BE2C (cell line): ENCODE results near the gene TBCEL.
A peak's percentile ranks its signal among the peaks of the same experiment; 100 is the strongest.

ENCODE experiments used
- DNase-seq: peaks from one replicate; pipeline ENCODE4 v3.0.0-alpha.2; 2020
- H3K27me3 ChIP-seq: fragments of 250-450 bp; sonication (Bioruptor Pico); 2 replicates; pipeline ENCODE4 v1.5.1; 2020; ENCODE audit warnings: mild to moderate bottlenecking
- H3K36me3 ChIP-seq: fragments of 250-450 bp; sonication (Bioruptor Pico); 2 replicates; pipeline ENCODE4 v1.5.1; 2020; ENCODE audit warnings: mild to moderate bottlenecking
- H3K4me1 ChIP-seq: fragments of 250-450 bp; sonication (Bioruptor Pico); 2 replicates; pipeline ENCODE4 v1.5.1; 2020
- H3K4me3 ChIP-seq: 2 replicates; pipeline ENCODE4 v1.5.1; 2011; ENCODE audit warnings: low read depth, low read length
- H3K9me3 ChIP-seq: fragments of 250-450 bp; sonication (Bioruptor Pico); 2 replicates; pipeline ENCODE4 v1.5.1; 2020
- TF ChIP-seq, protein P1 (sequence below): IDR thresholded peaks from 2 replicates; pipeline ENCODE4 v1.5.1; 2012; ENCODE audit warnings: mild to moderate bottlenecking, low read depth, low read length

The TBCEL gene

DNA sequence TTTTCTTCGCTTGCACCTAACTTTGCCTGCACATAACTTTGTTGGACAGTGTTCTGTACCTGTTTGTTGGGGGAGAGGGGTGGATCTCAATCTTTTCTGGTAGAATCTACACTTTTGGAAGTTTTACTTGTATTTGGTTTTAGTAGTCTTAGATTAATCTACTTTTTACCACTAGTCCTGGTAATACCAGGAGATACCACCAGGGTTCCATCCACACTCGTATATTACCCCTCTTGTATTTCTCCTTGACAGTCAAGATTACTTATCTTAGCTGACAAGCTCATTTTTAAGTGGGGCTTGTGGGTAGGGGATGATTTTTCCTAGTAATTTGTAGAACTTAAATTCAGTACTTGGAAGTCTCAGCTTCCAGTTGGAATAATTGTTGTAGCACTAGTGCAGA lies 39.8 kb downstream of the TBCEL start:
- Histone ChIP-seq H3K36me3 (peaks cover 22% of the 10 kb centered on the region), H3K9me3 (no peaks in the 10 kb centered on the region), H3K27me3 (no peaks in the 10 kb centered on the region), H3K4me3 (no peak overlapping the region), H3K4me1 (no peaks in the 10 kb centered on the region)
- DNase-seq = peak; percentile 10
- TF ChIP-seq, protein P1, sequence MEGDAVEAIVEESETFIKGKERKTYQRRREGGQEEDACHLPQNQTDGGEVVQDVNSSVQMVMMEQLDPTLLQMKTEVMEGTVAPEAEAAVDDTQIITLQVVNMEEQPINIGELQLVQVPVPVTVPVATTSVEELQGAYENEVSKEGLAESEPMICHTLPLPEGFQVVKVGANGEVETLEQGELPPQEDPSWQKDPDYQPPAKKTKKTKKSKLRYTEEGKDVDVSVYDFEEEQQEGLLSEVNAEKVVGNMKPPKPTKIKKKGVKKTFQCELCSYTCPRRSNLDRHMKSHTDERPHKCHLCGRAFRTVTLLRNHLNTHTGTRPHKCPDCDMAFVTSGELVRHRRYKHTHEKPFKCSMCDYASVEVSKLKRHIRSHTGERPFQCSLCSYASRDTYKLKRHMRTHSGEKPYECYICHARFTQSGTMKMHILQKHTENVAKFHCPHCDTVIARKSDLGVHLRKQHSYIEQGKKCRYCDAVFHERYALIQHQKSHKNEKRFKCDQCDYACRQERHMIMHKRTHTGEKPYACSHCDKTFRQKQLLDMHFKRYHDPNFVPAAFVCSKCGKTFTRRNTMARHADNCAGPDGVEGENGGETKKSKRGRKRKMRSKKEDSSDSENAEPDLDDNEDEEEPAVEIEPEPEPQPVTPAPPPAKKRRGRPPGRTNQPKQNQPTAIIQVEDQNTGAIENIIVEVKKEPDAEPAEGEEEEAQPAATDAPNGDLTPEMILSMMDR = peak; percentile 52

- no peaks in the 10 kb centered on the region for H3K4me1 ChIP-seq
- TF ChIP-seq, protein P1 = no peak
- H3K9me3 ChIP-seq = no peaks in the 10 kb centered on the region
- H3K27me3 ChIP-seq = no peaks in the 10 kb centered on the region
- no peak for DNase-seq
- H3K4me3 ChIP-seq = no peak overlapping the region
- H3K36me3 ChIP-seq = peaks cover 25% of the 10 kb centered on the region
Observed at GRCh38 chr11:121066623-121067022, 42.7 kb downstream of the TBCEL start.

DNA sequence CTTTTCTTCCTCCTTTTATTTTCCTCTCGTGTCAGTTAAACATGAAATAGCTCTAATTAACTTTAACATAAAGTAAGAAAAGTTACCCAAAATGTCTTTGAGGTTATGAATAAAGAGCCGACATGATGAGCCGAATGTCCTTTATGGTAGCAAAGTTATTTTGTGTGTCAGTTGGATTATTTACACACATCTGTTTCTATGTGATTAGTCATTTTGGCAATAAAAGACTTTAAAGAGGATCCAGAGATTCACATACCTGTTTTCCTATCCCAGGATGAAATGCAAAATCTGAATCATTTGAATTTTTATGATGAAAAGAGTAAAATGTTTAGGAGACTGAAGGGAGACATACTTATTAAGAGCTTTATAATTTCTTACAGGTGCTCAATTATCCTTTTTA lies 43.1 kb downstream of the TBCEL start:
- TF ChIP-seq, protein P1 = no peak
- DNase-seq = no peak
- Histone ChIP-seq H3K9me3 (no peaks in the 10 kb centered on the region), H3K4me1 (no peaks in the 10 kb centered on the region), H3K36me3 (peaks cover 25% of the 10 kb centered on the region), H3K27me3 (no peaks in the 10 kb centered on the region), H3K4me3 (no peak overlapping the region)

GRCh38 chr11:121067453-121067852 lies 43.6 kb downstream of the TBCEL start:
- Histone ChIP-seq H3K27me3 (no peaks in the 10 kb centered on the region), H3K4me3 (no peak overlapping the region), H3K9me3 (no peaks in the 10 kb centered on the region), H3K36me3 (peaks cover 25% of the 10 kb centered on the region), H3K4me1 (no peaks in the 10 kb centered on the region)
- no peak for DNase-seq
- TF ChIP-seq, protein P1 = no peak

- Histone ChIP-seq H3K9me3 (no peaks in the 10 kb centered on the region), H3K4me1 (no peaks in the 10 kb centered on the region), H3K4me3 (no peak overlapping the region), H3K27me3 (no peaks in the 10 kb centered on the region), H3K36me3 (peaks cover 25% of the 10 kb centered on the region)
- TF ChIP-seq, protein P1 = no peak
- DNase-seq = peak; percentile 4
Observed at GRCh38 chr11:121067962-121068647, 44.2 kb downstream of the TBCEL start.

GRCh38 chr11:121068787-121069186 lies 44.9 kb downstream of the TBCEL start:
- Histone ChIP-seq H3K9me3 (no peaks in the 10 kb centered on the region), H3K27me3 (no peaks in the 10 kb centered on the region), H3K4me1 (no peaks in the 10 kb centered on the region), H3K36me3 (peaks cover 21% of the 10 kb centered on the region), H3K4me3 (no peak overlapping the region)
- TF ChIP-seq, protein P1 = no peak
- DNase-seq = no peak
